Prostate gland (tissue), 2 donors: ENCODE results near the gene HOXA13.

Experiments
- CTCF ChIP-seq, 4 experiments: fragments of 200-600 bp in 2 of 4; fragments of 450-650 bp in 2 of 4; sonication (generic) in 2 of 4; IDR thresholded peaks; 1 replicate in 3 of 4; 2 replicates in 1 of 4; pipeline ENCODE4 v1.5.1; 2016 to 2019; ENCODE audit warnings: antibody characterized with exemption in 4 of 4, mild to moderate bottlenecking in 2 of 4, moderate library complexity in 2 of 4
- POLR2AphosphoS5 ChIP-seq: sonication (generic); formaldehyde crosslinking; IDR thresholded peaks from one replicate; pipeline ENCODE4 v1.6.1; 2017; ENCODE audit warnings: antibody characterized with exemption

GRCh38 chr7:27187475-27188385, 12.2 kb downstream of the HOXA13 start:
- no peak for TF ChIP-seq CTCF (IDR thresholded peaks at IDR 0.05)
- no peak for TF ChIP-seq POLR2AphosphoS5
